ENCODE results near the gene NHERF1. TPM values are rescaled to one million over a fixed set of nuclear protein-coding genes. Genes with fewer than 3 reads are reported as not detected.

NHERF1 gene
- total and polyA plus RNA-seq, 9 of the 15 experiments (the other 6 are each of a cell fraction or from before 2014, with no cell fraction given): 11.4 to 79.9 (median 36.9) TPM

- TF ChIP-seq, protein P1, sequence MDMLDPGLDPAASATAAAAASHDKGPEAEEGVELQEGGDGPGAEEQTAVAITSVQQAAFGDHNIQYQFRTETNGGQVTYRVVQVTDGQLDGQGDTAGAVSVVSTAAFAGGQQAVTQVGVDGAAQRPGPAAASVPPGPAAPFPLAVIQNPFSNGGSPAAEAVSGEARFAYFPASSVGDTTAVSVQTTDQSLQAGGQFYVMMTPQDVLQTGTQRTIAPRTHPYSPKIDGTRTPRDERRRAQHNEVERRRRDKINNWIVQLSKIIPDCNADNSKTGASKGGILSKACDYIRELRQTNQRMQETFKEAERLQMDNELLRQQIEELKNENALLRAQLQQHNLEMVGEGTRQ (CRISPR knock-in tag; IDR thresholded peaks at IDR 0.05): no peak
- TF ChIP-seq ZNF766 (CRISPR knock-in tag; conservative IDR thresholded peaks at IDR 0.05): peak; percentile 76; the same call in 1 of the 2 replicates
- peak; percentile 91 for TF ChIP-seq RUNX1 (IDR thresholded peaks at IDR 0.05; ENCODE audit: low read depth)
- TF ChIP-seq JUND (IDR thresholded peaks at IDR 0.05; ENCODE audit: borderline replicate concordance, low read depth, low read length): peak; percentile 70
- peak; percentile 12; the same call in 1 of the 3 replicates for TF ChIP-seq JUND (tag; IDR thresholded peaks at IDR 0.05; ENCODE audit: borderline replicate concordance, low read depth, low read length)
- peak; percentile 71 for TF ChIP-seq FOSL1 (tag; conservative IDR thresholded peaks at IDR 0.05)
- peak; percentile 55; the same call in 1 of the 2 replicates for TF ChIP-seq MYC (IDR thresholded peaks at IDR 0.05; ENCODE audit: low read depth, low read length)
- no peak for TF ChIP-seq MYC (CRISPR knock-in tag; IDR thresholded peaks at IDR 0.05; ENCODE audit: borderline replicate concordance, low read depth)
- TF ChIP-seq ZNF584 (CRISPR knock-in tag; IDR thresholded peaks at IDR 0.05; ENCODE audit: low read depth): peak; percentile 53; the same call in 1 of the 2 replicates
- TF ChIP-seq ZFP36 (IDR thresholded peaks at IDR 0.05; ENCODE audit: low read depth, low read length, partially characterized antibody): peak; percentile 44
- TF ChIP-seq RBFOX2 (IDR thresholded peaks at IDR 0.05; ENCODE audit: low read depth, low read length): no peak
- TF ChIP-seq CBFA2T3 (IDR thresholded peaks at IDR 0.05): peak; percentile 91
- 0 out of 2 replicates have a peak, but pooled peaks have one; percentile 59 for TF ChIP-seq ZNF175 (CRISPR knock-in tag; IDR thresholded peaks at IDR 0.05; ENCODE audit: low read depth)
- peak; percentile 70 for TF ChIP-seq EP300 (IDR thresholded peaks at IDR 0.05; ENCODE audit: low read length)
- TF ChIP-seq ZBED1 (IDR thresholded peaks at IDR 0.05): 0 out of 2 replicates have a peak, but pooled peaks have one; percentile 36
- peak; percentile 32; the same call in 1 of the 2 replicates for TF ChIP-seq SMARCC2 (IDR thresholded peaks at IDR 0.05; ENCODE audit: low read depth)
- peak; percentile 80 for TF ChIP-seq NCOR1 (IDR thresholded peaks at IDR 0.05)
- TF ChIP-seq, protein P2, sequence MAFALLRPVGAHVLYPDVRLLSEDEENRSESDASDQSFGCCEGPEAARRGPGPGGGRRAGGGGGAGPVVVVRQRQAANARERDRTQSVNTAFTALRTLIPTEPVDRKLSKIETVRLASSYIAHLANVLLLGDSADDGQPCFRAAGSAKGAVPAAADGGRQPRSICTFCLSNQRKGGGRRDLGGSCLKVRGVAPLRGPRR (CRISPR knock-in tag; IDR thresholded peaks at IDR 0.05): no peak
- TF ChIP-seq FOXA1 (IDR thresholded peaks at IDR 0.05; ENCODE audit: borderline replicate concordance): peak; percentile 80
- no peak for TF ChIP-seq TOE1 (IDR thresholded peaks at IDR 0.05; ENCODE audit: borderline replicate concordance)
- no peak for TF ChIP-seq TOE1 (CRISPR knock-in tag; IDR thresholded peaks at IDR 0.05; ENCODE audit: borderline replicate concordance, low read depth)
- TF ChIP-seq NBN (IDR thresholded peaks at IDR 0.05; ENCODE audit: low read depth): peak; percentile 35; the same call in 1 of the 2 replicates
- TF ChIP-seq POLR2AphosphoS5 (IDR thresholded peaks at IDR 0.05; ENCODE audit: control insufficient read depth, insufficient read depth, low read depth, low read length): peak; percentile 59; the same call in 1 of the 2 replicates
- peak; percentile 56 for TF ChIP-seq STAT5A (IDR thresholded peaks at IDR 0.05; ENCODE audit: borderline replicate concordance, low read length)
- TF ChIP-seq SMAD4 (CRISPR knock-in tag; conservative IDR thresholded peaks at IDR 0.05): peak; percentile 83
- TF ChIP-seq CBX5 (IDR thresholded peaks at IDR 0.05; ENCODE audit: borderline replicate concordance, low read depth): no peak
- peak; percentile 65 for TF ChIP-seq TFAP4 (CRISPR knock-in tag; IDR thresholded peaks at IDR 0.05; ENCODE audit: borderline replicate concordance)
- TF ChIP-seq CTBP1 (IDR thresholded peaks at IDR 0.05; ENCODE audit: borderline replicate concordance): peak; percentile 84
- peak; percentile 98 to 100 for TF ChIP-seq FOXA3 (CRISPR knock-in tag; conservative IDR thresholded peaks at IDR 0.05 in 1 of 2, IDR thresholded peaks at IDR 0.05 in 1 of 2)
- 0 out of 2 replicates have a peak, but pooled peaks have one; percentile 56 for TF ChIP-seq HMG20A (CRISPR knock-in tag; conservative IDR thresholded peaks at IDR 0.05)
Observed at GRCh38 chr17:74715144-74715543, 33.3 kb upstream of the NHERF1 start (continued).
